ENCODE measurements around the gene FAM162B. TPM values are rescaled to one million over a fixed set of nuclear protein-coding genes. Genes with fewer than 3 reads are reported as not detected.

Gene FAM162B
- total and polyA plus RNA-seq, 10 donors: 0.20 to 0.67 (median 0.38) TPM; not detected in 7

GRCh38 chr6:116773886-116774285, 8.4 kb upstream of the FAM162B start:
- Histone ChIP-seq H3K27me3 (replicated peaks in 1 of 7) (peaks cover 0 to 13% (median 0%) of the 10 kb centered on the region in 7 donors), H3K9me3 (no peaks in the 10 kb centered on the region), H3K36me3 (no peaks in the 10 kb centered on the region), H3K27ac (no peak overlapping the region), H3K4me3 (no peak overlapping the region), H3K4me1 (no peaks in the 10 kb centered on the region)
- DNase-seq: no peak
- TF ChIP-seq POLR2A (IDR thresholded peaks at IDR 0.05): no peak
- no peak for TF ChIP-seq POLR2AphosphoS5 (IDR thresholded peaks at IDR 0.05)
- no peak for TF ChIP-seq CTCF (IDR thresholded peaks at IDR 0.05 in 8 of 11, conservative IDR thresholded peaks at IDR 0.05 in 3 of 11)
- intact Hi-C loops (cut with DNase I; ENCODE audit: low total_unique reads): no loop called here
- WGBS, 5 donors: 79 to 91% (median 84%) methylated on average over 1 of the region's 1 CpG

GRCh38 chr6:116772450-116772849, 6.9 kb upstream of the FAM162B start:
- Histone ChIP-seq H3K4me3 (no peak overlapping the region), H3K36me3 (no peaks in the 10 kb centered on the region), H3K9me3 (no peaks in the 10 kb centered on the region), H3K27ac (no peak overlapping the region), H3K27me3 (replicated peaks in 1 of 7) (peaks cover 0 to 11% (median 3%) of the 10 kb centered on the region in 7 donors), H3K4me1 (no peaks in the 10 kb centered on the region)
- 64 to 91% (median 70%) methylated on average over 1 of the region's 1 CpG for WGBS, 5 donors
- no peak for TF ChIP-seq POLR2AphosphoS5 (IDR thresholded peaks at IDR 0.05)
- no peak for TF ChIP-seq CTCF (IDR thresholded peaks at IDR 0.05 in 8 of 11, conservative IDR thresholded peaks at IDR 0.05 in 3 of 11)
- TF ChIP-seq POLR2A (IDR thresholded peaks at IDR 0.05): no peak
- intact Hi-C loops (cut with DNase I; ENCODE audit: low total_unique reads): no loop called here
- no peak for DNase-seq

- Histone ChIP-seq H3K27ac (no peak overlapping the region), H3K4me1 (peaks cover 11 to 18% (median 15%) of the 10 kb centered on the region in 6 donors), H3K9me3 (no peaks in the 10 kb centered on the region), H3K36me3 (no peaks in the 10 kb centered on the region), H3K4me3 (no peak overlapping the region), H3K27me3 (replicated peaks in 1 of 7) (peaks cover 0 to 56% (median 37%) of the 10 kb centered on the region in 7 donors)
- no peak for DNase-seq
- TF ChIP-seq POLR2A (IDR thresholded peaks at IDR 0.05) (no peak), CTCF (IDR thresholded peaks at IDR 0.05 in 8 of 11, conservative IDR thresholded peaks at IDR 0.05 in 3 of 11) (no peak), POLR2AphosphoS5 (IDR thresholded peaks at IDR 0.05) (no peak)
- intact Hi-C loops (cut with DNase I; ENCODE audit: low total_unique reads): no loop called here
- WGBS, 5 donors: 73 to 83% (median 81%) methylated on average over 2 of the region's 2 CpGs
Observed at GRCh38 chr6:116767715-116768114, 2.2 kb upstream of the FAM162B start.

GRCh38 chr6:116766506-116767176, 1.1 kb upstream of the FAM162B start:
- WGBS, 5 donors: 61 to 76% (median 68%) methylated on average over 5 of the region's 5 CpGs
- no peak for DNase-seq

More at GRCh38 chr6:116766506-116767176, 1.1 kb upstream of the FAM162B start:
- TF ChIP-seq CTCF (IDR thresholded peaks at IDR 0.05 in 8 of 11, conservative IDR thresholded peaks at IDR 0.05 in 3 of 11) (no peak), POLR2AphosphoS5 (IDR thresholded peaks at IDR 0.05) (no peak), POLR2A (IDR thresholded peaks at IDR 0.05) (no peak)
- H3K4me1 ChIP-seq: peaks cover 11 to 18% (median 15%) of the 10 kb centered on the region in 6 donors
- H3K36me3 ChIP-seq: no peaks in the 10 kb centered on the region
- H3K27ac ChIP-seq: no peak overlapping the region
- intact Hi-C loops (cut with DNase I; ENCODE audit: low total_unique reads): no loop called here
- peaks cover 0 to 67% (median 36%) of the 10 kb centered on the region in 7 donors for H3K27me3 ChIP-seq (replicated peaks in 1 of 7)
- H3K4me3 ChIP-seq: no peak overlapping the region
- H3K9me3 ChIP-seq: no peaks in the 10 kb centered on the region
